Kidney epithelial cell (primary cell): Measurements from ENCODE around the gene ZNF280B. TPM values are rescaled to one million over a fixed set of nuclear protein-coding genes. Genes with fewer than 3 reads are reported as not detected.

Source experiments
- DNase-seq: peaks from one replicate; pipeline ENCODE4 v3.0.0-alpha.2; 2010; ENCODE audit warnings: low read depth
- H3K27me3 ChIP-seq: 2 replicates; pipeline ENCODE4 v1.6.0; 2011; ENCODE audit warnings: low read length; ENCODE audit not compliant: control insufficient read depth, insufficient read depth
- H3K36me3 ChIP-seq: 2 replicates; pipeline ENCODE4 v1.5.1; 2011; ENCODE audit warnings: low read length; ENCODE audit not compliant: control insufficient read depth, insufficient read depth
- H3K4me3 ChIP-seq: 2 replicates; pipeline ENCODE4 v1.5.1; 2011; ENCODE audit warnings: low read depth, mild to moderate bottlenecking, control low read depth, low read length
- total RNA-seq: library from RNA; depleted of rRNA; stranded (reverse); fragments of >200 nt; gene quantifications from 2 replicates; pipeline ENCODE4 v1.2.3, GENCODE V29; 2015
- TF ChIP-seq, protein P1 (sequence below): IDR thresholded peaks from 2 replicates; pipeline ENCODE4 v1.5.1; 2011; ENCODE audit warnings: mild to moderate bottlenecking, moderate library complexity, low read length, control low read depth, inconsistent platforms; ENCODE audit not compliant: insufficient read depth, poor library complexity, severe bottlenecking

Gene ZNF280B
- total RNA-seq, 1 donor from 2014 or later: 4.0 TPM

DNA sequence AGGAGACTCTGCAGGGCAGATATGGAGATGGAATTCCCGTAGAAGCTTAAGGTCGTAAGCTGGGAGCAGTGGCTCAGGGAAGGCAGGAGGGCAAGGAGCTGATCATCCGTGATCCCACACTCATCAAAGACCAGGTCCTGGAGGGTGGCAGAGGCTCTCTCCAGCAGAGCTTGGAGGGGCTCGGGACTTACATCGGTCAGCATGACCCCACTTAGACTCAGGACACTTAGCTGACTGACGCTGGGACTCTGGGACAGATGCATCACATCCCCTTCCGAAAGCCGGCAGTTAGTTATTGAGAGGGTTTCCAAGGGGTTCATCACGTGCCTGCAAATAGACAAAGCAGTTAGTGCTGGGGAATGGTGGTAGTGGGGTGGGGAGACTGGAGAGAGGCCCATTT is 39.8 kb upstream of the ZNF280B start:
- no peak for DNase-seq
- peaks cover 3% of the 10 kb centered on the region for H3K27me3 ChIP-seq
- H3K4me3 ChIP-seq: no peak overlapping the region
- TF ChIP-seq, protein P1, sequence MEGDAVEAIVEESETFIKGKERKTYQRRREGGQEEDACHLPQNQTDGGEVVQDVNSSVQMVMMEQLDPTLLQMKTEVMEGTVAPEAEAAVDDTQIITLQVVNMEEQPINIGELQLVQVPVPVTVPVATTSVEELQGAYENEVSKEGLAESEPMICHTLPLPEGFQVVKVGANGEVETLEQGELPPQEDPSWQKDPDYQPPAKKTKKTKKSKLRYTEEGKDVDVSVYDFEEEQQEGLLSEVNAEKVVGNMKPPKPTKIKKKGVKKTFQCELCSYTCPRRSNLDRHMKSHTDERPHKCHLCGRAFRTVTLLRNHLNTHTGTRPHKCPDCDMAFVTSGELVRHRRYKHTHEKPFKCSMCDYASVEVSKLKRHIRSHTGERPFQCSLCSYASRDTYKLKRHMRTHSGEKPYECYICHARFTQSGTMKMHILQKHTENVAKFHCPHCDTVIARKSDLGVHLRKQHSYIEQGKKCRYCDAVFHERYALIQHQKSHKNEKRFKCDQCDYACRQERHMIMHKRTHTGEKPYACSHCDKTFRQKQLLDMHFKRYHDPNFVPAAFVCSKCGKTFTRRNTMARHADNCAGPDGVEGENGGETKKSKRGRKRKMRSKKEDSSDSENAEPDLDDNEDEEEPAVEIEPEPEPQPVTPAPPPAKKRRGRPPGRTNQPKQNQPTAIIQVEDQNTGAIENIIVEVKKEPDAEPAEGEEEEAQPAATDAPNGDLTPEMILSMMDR: no peak
- H3K36me3 ChIP-seq: no peaks in the 10 kb centered on the region

DNA sequence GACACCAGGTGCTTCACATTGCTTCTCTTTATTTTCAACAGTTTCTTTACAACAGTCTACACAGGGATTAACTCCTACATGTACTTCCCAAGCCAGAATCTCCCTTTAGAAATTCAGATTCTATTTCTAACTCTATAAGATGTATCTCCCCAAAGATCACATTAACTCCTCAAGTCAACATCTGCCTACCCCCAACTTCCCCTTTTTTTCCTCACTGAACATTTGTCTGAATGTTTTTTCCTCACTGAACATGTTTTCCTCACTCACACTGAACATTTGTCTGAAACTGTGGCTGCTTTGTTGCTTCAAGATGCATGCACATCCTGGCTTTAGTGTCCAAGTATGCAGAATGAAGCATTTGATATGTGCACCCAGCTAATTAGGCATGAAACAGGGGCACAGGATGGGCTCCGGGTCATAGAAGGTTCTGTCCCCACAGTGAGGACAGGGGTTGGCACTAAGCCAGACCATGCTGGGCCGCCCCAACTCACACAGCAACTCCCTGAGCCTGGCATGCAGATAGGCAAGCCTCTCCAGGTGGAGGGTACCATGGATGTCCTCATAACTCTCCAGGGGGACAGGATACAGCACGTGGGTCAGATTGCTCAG is 39.3 kb upstream of the ZNF280B start:
- Histone ChIP-seq H3K4me3 (no peak overlapping the region), H3K27me3 (peaks cover 3% of the 10 kb centered on the region), H3K36me3 (no peaks in the 10 kb centered on the region)
- TF ChIP-seq, protein P1: no peak
- no peak for DNase-seq

GRCh38 chr22:22547226-22547625 is 38.7 kb upstream of the ZNF280B start:
- Histone ChIP-seq H3K27me3 (peaks cover 3% of the 10 kb centered on the region), H3K4me3 (no peak overlapping the region), H3K36me3 (no peaks in the 10 kb centered on the region)
- DNase-seq: no peak
- TF ChIP-seq, protein P1: no peak

- Histone ChIP-seq H3K36me3 (no peaks in the 10 kb centered on the region), H3K4me3 (no peak overlapping the region), H3K27me3 (peaks cover 3% of the 10 kb centered on the region)
- TF ChIP-seq, protein P1: no peak
- DNase-seq: no peak
These were observed 37.9 kb upstream of the ZNF280B start for GRCh38 chr22:22546490-22546889.

DNA sequence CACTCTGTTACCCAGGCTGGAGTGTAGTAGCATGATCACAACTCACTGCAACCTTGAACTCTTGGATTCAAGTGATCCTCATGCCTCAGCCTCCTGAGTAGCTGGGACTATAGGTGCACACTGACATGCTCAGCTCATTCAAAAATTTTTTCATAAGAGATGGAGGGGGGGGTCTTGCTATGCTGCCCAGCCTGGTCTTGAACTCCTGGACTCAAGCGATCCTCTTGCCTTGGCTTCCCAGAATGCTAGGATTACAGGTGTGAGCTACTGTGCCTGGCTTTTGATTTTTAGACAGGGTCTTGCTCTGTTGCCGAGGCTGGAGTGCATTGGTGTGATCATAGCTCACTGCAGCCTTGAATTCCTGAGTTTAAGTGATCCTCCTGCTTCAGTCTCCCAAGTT is 36.5 kb upstream of the ZNF280B start:
- no peak overlapping the region for H3K4me3 ChIP-seq
- TF ChIP-seq, protein P1: no peak
- peaks cover 3% of the 10 kb centered on the region for H3K27me3 ChIP-seq
- no peaks in the 10 kb centered on the region for H3K36me3 ChIP-seq
- DNase-seq: no peak

DNA sequence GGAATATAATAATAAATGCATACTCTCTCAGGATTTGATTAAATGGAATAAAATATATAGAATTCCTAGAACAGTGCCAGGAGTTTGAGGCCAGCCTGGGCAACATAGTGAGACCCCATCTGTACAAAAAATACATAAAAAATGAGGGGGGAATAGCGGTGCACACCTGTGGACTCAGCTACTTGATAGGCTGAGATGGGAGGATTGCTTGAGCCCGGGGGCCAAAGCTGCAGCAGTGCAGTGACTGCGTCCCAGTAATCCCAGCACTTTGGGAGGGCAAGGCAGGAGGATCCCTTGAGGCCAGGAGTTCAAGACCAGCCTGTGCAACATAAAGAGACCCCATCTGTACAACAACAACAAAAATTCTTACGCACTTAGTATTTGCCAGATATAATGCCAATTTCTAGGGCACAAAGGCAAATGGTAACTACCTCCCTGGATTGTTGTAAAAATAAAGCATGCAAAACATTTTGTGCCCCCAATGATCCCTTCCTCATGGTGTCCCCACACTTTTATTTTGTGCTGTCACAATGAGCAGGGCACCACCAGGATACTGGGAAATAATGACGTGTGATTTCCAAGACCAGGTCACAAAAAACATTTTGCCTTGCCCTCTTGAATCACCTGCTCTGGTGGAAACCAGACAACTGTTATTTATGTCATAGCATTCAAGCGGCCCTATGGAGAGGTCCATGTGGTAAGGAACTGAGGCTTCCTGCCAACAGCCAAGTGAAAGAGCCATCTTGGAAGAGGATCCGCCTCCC is 29.9 kb upstream of the ZNF280B start:
- TF ChIP-seq, protein P1: no peak
- Histone ChIP-seq H3K27me3 (no peaks in the 10 kb centered on the region), H3K4me3 (no peak overlapping the region), H3K36me3 (no peaks in the 10 kb centered on the region)
- DNase-seq: no peak
